Brain microvascular endothelial cell (primary cell): Measurements from ENCODE around the gene PVALB.
"Not testable (repeated sequence)": the region's sequence is repeated elsewhere in the genome, so short reads cannot be mapped to it uniquely, and the experiment has no call there.

Source experiments
- DNase-seq: peaks from one replicate; pipeline ENCODE4 v3.0.0-alpha.2; 2020
- H3K27ac ChIP-seq: fragments of 250-450 bp; sonication (Bioruptor Pico); 2 replicates; pipeline ENCODE4 v1.5.1; 2020; ENCODE audit warnings: mild to moderate bottlenecking, moderate library complexity
- H3K27me3 ChIP-seq: fragments of 250-450 bp; sonication (Bioruptor Pico); replicated peaks from 2 replicates; pipeline ENCODE4 v1.5.1; 2020; ENCODE audit warnings: mild to moderate bottlenecking
- H3K36me3 ChIP-seq: fragments of 250-450 bp; sonication (Bioruptor Pico); replicated peaks from 2 replicates; pipeline ENCODE4 v1.5.1; 2020; ENCODE audit warnings: mild to moderate bottlenecking
- H3K4me3 ChIP-seq: 2 replicates; pipeline ENCODE4 v1.5.1; 2011; ENCODE audit warnings: low read depth, mild to moderate bottlenecking, control low read depth, low read length, moderate library complexity
- in situ Hi-C: cut with HindIII; loops from 2 replicates; pipeline ENCODE4 v1.10.0; 2017; ENCODE audit warnings: low sequenced_read_pairs, low pct_ligation_motif_present
- TF ChIP-seq, protein P1 (sequence below): IDR thresholded peaks from 2 replicates; pipeline ENCODE4 v1.5.1; 2011; ENCODE audit warnings: low read depth, mild to moderate bottlenecking, moderate library complexity, low read length, control low read depth, inconsistent platforms; ENCODE audit errors: missing control alignments

PVALB gene

DNA sequence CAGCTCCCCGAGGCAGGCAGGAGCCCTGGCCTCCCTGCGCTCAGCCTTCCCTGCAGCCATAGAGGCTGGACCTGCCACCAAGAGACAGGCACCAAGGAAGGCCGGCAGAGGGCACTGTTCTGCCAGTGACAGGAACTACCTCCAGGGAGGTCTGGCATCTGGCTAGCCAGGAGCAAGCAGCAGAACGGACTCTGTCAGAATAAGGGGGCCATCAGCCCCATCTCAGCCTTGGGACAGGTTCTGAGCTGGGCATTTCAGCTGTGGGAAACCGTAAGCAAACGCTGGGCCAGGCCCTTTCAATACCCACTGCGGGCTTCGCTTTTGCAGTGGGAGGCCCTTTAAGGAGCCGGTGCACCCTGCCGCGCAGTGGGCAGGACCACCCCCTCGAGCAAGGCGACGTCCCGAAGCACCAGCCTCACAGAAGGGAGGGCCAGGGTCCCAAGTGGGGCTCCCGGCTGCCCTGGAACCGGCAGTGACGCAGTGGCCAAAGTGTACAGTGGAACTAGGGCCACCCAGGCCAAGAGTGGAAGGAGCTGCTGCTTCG lies 59.1 kb downstream of the PVALB start:
- Histone ChIP-seq H3K36me3 (no peaks in the 10 kb centered on the region), H3K27ac (no peak overlapping the region), H3K27me3 (no peaks in the 10 kb centered on the region), H3K4me3 (no peak overlapping the region)
- TF ChIP-seq, protein P1, sequence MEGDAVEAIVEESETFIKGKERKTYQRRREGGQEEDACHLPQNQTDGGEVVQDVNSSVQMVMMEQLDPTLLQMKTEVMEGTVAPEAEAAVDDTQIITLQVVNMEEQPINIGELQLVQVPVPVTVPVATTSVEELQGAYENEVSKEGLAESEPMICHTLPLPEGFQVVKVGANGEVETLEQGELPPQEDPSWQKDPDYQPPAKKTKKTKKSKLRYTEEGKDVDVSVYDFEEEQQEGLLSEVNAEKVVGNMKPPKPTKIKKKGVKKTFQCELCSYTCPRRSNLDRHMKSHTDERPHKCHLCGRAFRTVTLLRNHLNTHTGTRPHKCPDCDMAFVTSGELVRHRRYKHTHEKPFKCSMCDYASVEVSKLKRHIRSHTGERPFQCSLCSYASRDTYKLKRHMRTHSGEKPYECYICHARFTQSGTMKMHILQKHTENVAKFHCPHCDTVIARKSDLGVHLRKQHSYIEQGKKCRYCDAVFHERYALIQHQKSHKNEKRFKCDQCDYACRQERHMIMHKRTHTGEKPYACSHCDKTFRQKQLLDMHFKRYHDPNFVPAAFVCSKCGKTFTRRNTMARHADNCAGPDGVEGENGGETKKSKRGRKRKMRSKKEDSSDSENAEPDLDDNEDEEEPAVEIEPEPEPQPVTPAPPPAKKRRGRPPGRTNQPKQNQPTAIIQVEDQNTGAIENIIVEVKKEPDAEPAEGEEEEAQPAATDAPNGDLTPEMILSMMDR, result peak; percentile 91
- DNase-seq, result peak; percentile 61
- in situ Hi-C loops, result no loop called here

DNA sequence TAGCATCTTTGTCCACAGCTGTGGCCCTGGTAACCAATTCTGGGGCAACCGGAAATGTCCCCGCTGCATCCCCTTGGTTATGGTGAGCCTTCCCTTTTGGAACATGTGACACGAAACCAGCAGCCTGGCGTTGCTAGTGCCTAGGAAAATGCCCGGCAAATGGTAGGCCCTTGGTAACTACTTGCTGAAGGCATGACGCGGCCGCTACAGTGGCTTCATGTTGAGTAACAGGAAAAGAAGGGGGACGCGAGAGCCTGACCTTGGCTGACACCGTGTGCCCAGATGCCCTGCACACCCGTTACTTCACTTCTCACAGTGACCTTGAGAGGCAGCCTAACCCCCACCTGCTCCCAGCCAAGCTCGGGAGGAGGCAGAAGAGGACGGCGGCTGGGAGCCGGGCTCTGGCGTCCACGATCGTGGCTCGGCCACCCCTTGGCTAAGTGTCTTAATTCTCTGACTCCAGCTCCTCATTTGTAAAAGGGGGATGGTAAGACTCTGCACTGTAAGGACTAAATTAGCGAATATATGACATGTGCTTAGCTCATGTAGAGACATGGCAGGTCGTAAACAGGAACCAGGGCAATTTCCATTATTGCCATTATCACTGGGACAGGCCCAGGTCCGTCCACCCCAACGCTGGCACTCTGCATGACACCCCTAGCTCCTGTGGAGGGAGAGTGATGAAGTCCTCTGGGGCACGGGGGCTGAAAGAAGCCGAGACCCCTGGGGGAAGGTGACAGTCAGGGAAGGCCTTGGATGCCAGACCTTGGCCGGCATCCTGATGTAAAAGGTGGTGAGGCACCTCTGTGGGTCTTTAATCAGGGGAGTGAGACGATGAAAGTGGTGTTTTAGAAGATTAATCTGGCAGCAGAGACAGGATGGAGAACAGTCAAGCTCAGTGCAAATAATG lies 59.8 kb downstream of the PVALB start:
- no peak overlapping the region for H3K27ac ChIP-seq
- H3K4me3 ChIP-seq, result no peak overlapping the region
- H3K36me3 ChIP-seq, result no peaks in the 10 kb centered on the region
- in situ Hi-C loops, result no loop called here
- H3K27me3 ChIP-seq, result no peaks in the 10 kb centered on the region
- DNase-seq, result no peak
- TF ChIP-seq, protein P1, result no peak

DNA sequence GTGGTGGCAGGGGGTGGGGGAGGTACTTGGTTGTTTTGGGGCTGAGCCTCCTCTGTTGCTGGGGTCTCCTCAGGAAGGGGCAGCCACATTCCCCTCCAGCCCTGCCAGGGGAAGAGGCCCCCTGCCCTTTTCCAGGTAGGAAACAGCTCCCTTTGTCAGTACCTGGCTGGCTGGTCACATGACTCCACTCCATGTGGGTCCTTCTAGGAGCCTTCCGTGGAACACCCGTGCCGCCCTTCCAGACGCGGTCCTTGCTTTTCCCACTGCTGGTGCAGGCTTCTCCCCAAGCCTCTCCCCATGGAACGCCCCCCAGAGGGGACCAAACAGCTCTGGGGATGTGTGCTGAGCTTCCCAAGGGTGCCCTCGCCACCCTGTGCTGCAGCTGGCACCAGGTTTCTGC lies 60.8 kb downstream of the PVALB start:
- TF ChIP-seq, protein P1, result no peak
- Histone ChIP-seq H3K4me3 (no peak overlapping the region), H3K27me3 (no peaks in the 10 kb centered on the region), H3K36me3 (no peaks in the 10 kb centered on the region), H3K27ac (no peak overlapping the region)
- in situ Hi-C loops, result no loop called here
- no peak for DNase-seq

DNA sequence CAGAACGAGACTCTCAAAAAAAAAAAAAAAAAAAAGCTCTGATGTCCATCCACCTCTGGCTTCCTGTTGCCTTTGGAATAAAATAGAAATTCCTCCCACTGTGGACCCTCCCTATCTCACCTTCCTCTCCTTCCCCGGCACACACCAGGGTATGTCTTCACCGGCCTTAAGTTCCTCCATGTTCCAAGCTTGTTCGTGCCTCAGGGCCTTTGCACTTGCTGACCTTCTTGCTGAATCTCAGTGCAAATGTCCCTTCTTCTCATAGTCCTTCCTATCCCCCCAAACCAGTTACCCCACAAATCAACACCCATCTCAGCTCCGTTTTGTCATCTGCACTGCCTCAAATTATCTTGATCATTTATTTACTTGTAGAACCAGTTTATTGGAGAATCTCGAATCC lies 61.5 kb downstream of the PVALB start:
- in situ Hi-C loops, result no loop called here
- H3K27me3 ChIP-seq, result no peaks in the 10 kb centered on the region
- no peak overlapping the region for H3K4me3 ChIP-seq
- no peak for DNase-seq
- no peaks in the 10 kb centered on the region for H3K36me3 ChIP-seq
- TF ChIP-seq, protein P1, result no peak
- no peak overlapping the region for H3K27ac ChIP-seq

DNA sequence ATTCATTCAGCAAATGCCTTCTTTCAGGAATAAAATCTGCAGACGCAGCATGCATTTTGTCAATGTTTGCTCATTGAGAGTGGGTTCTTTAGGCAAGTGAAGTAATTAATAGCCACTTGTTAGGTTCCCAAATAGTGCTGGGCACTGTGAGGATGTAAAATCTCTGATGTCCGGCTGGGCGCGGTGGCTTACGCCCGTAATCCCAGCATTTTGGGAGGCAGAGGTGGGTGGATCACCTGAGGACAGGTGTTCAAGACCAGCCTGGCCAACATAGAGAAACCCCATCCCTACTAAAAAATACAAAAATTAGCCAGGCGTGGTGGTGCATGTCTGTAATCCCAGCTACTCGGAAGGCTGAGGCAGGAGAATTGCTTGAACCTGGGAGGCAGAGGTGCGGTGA lies 62.0 kb downstream of the PVALB start:
- H3K36me3 ChIP-seq, H3K27ac ChIP-seq, H3K4me3 ChIP-seq, H3K27me3 ChIP-seq, in situ Hi-C loops, DNase-seq: not testable (repeated sequence)

DNA sequence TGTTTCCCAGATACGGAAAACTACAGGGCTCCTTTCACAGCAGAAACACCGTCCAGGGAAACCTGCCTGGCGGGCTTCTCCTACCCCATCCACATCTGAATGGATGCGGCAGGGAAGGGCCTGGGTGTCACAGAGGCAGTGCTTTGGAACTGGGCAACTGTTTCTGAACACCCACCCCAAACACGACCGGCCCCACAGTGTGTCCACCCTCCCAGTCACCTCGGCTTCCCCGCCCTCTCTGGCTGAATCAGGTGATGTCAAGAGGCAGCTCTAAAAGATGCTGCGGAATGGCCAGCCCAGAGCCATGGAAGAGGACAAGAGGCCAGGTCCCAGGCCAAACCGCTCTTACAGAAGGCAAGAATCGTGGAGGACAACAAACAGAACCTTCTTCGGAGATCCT lies 62.9 kb downstream of the PVALB start:
- TF ChIP-seq, protein P1, result no peak
- H3K36me3 ChIP-seq, result no peaks in the 10 kb centered on the region
- H3K4me3 ChIP-seq, result no peak overlapping the region
- no peak overlapping the region for H3K27ac ChIP-seq
- no peaks in the 10 kb centered on the region for H3K27me3 ChIP-seq
- no peak for DNase-seq
- in situ Hi-C loops, result no loop called here
